DMS114 treated with DMSO at 0.1 percent for 48 hours (cell line): ENCODE results near the gene SPRR2A.
"Not testable (repeated sequence)": the region's sequence is repeated elsewhere in the genome, so short reads cannot be mapped to it uniquely, and the experiment has no call there.

ENCODE experiments used
- DNase-seq: peaks from one replicate; lab custom pipeline; 2025; ENCODE audit not compliant: unreplicated experiment; lab: John Stamatoyannopoulos, UW

SPRR2A gene

DNA sequence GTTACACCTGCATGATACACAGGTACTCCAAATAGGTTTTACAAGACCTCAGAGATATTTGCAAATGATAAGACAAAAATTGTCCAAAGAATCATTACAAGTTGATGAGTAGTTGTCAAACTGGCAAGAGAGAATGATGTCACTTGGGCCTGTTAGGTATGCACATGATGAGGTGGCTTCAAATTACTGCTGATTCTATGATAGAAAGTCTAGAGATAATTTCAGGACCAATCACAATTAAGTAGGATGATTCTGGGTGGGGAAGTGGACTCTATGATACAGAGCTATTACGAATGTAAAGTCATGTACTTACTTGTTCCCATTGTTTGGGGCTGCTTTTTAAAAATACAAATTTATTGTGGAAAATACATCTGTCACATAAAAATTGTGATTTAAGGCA is 31.5 kb downstream of the SPRR2A start:
- no peak for DNase-seq

DNA sequence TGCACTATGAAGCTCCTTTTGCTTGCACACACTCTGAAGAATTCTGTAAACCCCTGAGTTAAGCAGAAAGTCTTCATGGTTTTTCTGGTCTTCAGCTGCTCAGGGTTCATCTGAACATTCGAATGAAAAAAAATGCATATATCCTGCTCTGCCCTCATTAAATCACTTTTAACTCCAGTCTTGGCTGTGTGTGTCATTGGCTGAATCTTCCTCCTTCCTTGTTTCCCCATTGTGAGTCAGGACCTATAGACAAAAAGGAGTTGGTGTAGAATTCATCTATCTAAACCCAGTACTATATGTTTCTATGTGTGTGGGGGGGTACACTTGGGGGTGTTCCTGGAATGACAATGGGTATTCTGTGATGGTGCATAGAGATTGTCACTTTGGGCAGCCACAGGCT is 32.9 kb downstream of the SPRR2A start:
- no peak for DNase-seq

DNA sequence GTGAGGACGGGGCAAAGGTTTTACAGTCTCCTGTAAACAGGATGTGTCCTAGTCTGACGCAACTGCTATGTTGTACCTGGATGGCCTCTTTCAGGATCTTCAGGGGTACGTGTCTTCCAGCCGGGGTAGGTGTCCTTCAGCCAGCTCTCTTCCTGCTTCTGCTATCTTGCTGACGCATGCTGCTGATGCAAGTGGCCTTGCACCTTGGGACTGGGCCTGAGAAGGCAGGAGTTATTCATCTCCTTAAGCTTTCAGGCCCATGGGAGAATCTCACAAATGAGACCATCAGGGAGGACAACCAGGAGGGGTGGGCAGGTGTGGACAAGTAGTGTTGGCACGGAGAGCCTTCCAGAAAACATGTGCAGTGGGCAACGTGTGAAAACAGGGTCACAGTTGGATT is 34.2 kb downstream of the SPRR2A start:
- no peak for DNase-seq

DNA sequence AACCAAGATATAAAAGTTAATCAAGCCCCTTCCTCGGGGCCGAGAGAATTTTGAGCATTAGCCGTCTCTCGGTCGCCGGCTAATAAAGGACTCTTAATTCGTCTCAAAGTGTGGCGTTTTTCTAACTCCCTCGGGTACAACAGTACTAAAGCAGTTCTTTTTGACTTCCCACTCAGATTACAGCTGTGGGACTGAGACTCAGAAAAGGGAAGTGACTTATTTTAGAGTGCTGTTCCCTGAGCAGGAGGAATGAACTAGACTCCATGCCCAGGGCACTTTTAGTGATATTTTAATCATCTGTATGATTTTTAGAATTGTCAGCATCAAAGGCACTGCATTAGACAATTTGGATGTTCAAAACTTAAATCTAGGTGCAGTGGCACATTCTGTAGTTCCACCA is 35.0 kb downstream of the SPRR2A start:
- DNase-seq: not testable (repeated sequence)

DNA sequence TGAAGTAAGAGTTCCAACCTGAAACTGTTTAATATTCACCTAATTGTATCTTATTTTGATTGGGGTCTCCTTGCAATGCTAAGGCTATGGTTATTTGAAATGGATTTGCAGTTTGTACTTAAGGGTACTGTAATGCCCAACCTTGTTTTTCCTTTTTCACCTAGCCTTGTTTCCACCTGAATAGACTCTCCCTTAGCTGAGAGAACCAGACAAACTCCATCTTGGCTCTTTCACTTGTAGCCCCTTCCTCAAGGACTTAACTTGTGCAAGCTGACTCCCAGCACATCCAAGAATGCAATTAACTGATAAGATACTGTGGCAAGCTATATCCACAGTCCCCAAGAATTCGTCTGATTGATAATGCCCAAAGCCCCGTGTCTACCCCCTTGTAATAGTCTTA is 35.5 kb downstream of the SPRR2A start:
- DNase-seq: not testable (repeated sequence)

DNA sequence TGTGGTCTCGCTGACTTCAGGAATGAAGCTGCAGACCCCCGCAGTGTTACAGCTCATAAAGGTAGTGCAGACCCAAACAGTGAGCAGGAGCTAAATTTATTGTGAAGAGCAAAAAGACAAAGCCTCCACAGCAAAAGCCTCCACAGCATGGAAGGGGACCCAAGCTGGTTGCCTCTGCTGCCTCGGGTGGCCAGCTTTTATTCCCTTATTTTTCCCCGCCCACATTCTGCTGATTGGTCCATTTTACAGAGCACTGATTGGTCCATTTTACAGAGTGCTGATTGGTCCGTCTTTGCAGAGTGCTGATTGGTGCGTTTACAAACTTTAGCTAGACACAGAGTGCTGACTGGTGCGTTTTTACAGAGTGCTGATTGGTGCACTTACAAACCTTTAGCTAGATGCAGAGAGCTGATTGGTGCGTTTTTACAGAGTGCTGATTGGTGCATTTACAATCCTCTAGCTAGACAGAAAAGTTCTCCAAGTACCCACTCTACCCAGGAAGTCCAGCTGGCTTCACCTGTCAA is 46.0 kb downstream of the SPRR2A start:
- not testable (repeated sequence) for DNase-seq
